Lower leg skin (tissue), 4 donors: ENCODE results near the gene IFT80. TPM values are rescaled to one million over a fixed set of nuclear protein-coding genes. Genes with fewer than 3 reads are reported as not detected.
"Not testable (repeated sequence)": the region's sequence is repeated elsewhere in the genome, so short reads cannot be mapped to it uniquely, and the experiment has no call there.

Experiments
- DNase-seq, 2 donors: peaks; one replicate each; pipeline ENCODE4 v3.0.0-alpha.2; 2019; ENCODE audit warnings: low spot score in 2 of 2
- H3K4me3 ChIP-seq: fragments of 200-600 bp; sonication (generic); 2 replicates; pipeline ENCODE4 v1.5.1; 2017; ENCODE audit warnings: mild to moderate bottlenecking, low read depth; ENCODE audit not compliant: poor library complexity, severe bottlenecking
- CTCF ChIP-seq, 3 donors: fragments of 450-650 bp; IDR thresholded peaks; one replicate each; pipeline ENCODE4 v1.5.1; 2016; ENCODE audit warnings: antibody characterized with exemption in 3 of 3, mild to moderate bottlenecking in 3 of 3, moderate library complexity in 2 of 3
- POLR2A ChIP-seq, 2 donors: fragments of 450-650 bp; IDR thresholded peaks; one replicate each; pipeline ENCODE4 v1.6.1; 2016 to 2017; ENCODE audit warnings: antibody characterized with exemption in 2 of 2, mild to moderate bottlenecking in 1 of 2, moderate library complexity in 1 of 2
- WGBS, 2 donors: methylation state at CpG; one replicate each; pipeline ENCODE4 v1.1.5; 2018; 5-methylcytosine and 5-hydroxymethylcytosine counted together
- intact Hi-C: fragments of 100-400 bp; cut with DNase I; formaldehyde crosslinking; loops from one replicate; pipeline ENCODE4 v1.15.0; 2023; ENCODE audit warnings: low total_unique reads
- total RNA-seq, 4 donors: library from RNA; depleted of rRNA; stranded (reverse); fragments of >200 nt; gene quantifications; one replicate each; pipeline ENCODE4 v1.1.0, GENCODE V29; 2016

The IFT80 gene
- total RNA-seq, 4 donors from 2014 or later, result 9.7 to 15.7 (median 15.3) TPM

- no peak for DNase-seq
- H3K4me3 ChIP-seq, result no peak overlapping the region
- TF ChIP-seq POLR2A (IDR thresholded peaks at IDR 0.05) (no peak), CTCF (IDR thresholded peaks at IDR 0.05) (no peak)
- WGBS, 2 donors, result 81 to 87% methylated on average over 1 of the region's 1 CpG
- intact Hi-C loops, result loop anchor here (5.0 kb wide), 1 partner anchor 1397 kb away; no protein-coding TSS in a partner anchor
These were observed 29.2 kb downstream of the IFT80 start for GRCh38 chr3:160369784-160370183.

- DNase-seq, result no peak
- intact Hi-C loops, result no loop called here
- H3K4me3 ChIP-seq, result no peak overlapping the region
- WGBS, 2 donors, result 78 to 81% methylated on average over 2 of the region's 2 CpGs
- no peak for TF ChIP-seq POLR2A (IDR thresholded peaks at IDR 0.05)
- no peak for TF ChIP-seq CTCF (IDR thresholded peaks at IDR 0.05)
These were observed 30.2 kb downstream of the IFT80 start for GRCh38 chr3:160368804-160369203.

GRCh38 chr3:160365869-160366522 lies 33.0 kb downstream of the IFT80 start:
- DNase-seq, result no peak
- TF ChIP-seq POLR2A (IDR thresholded peaks at IDR 0.05) (no peak), CTCF (IDR thresholded peaks at IDR 0.05) (no peak)
- 92 to 100% methylated on average over 1 of the region's 1 CpG for WGBS, 2 donors
- intact Hi-C loops, result no loop called here
- no peak overlapping the region for H3K4me3 ChIP-seq

GRCh38 chr3:160362896-160363295 lies 36.1 kb downstream of the IFT80 start:
- DNase-seq, intact Hi-C loops, H3K4me3 ChIP-seq: not testable (repeated sequence)
- WGBS, 2 donors, result 88 to 95% methylated on average over 2 of the region's 2 CpGs

GRCh38 chr3:160355826-160356225 lies 43.2 kb downstream of the IFT80 start:
- WGBS, 2 donors, result 89 to 97% methylated on average over 4 of the region's 4 CpGs
- no peak for DNase-seq
- no peak for TF ChIP-seq POLR2A (IDR thresholded peaks at IDR 0.05)
- TF ChIP-seq CTCF (IDR thresholded peaks at IDR 0.05), result no peak
- intact Hi-C loops, result no loop called here
- no peak overlapping the region for H3K4me3 ChIP-seq

- TF ChIP-seq POLR2A (IDR thresholded peaks at IDR 0.05) (no peak), CTCF (IDR thresholded peaks at IDR 0.05) (no peak)
- DNase-seq, result no peak
- no peak overlapping the region for H3K4me3 ChIP-seq
- WGBS, 2 donors, result 65 to 76% methylated on average over 2 of the region's 2 CpGs
- intact Hi-C loops, result loop anchor here (10.0 kb wide), 1 partner anchor 182 kb away; no protein-coding TSS in a partner anchor
These were observed 52.5 kb downstream of the IFT80 start for GRCh38 chr3:160346511-160346910.
